IMR-90 (cell line): Measurements from ENCODE around the gene ARF1. TPM values are rescaled to one million over a fixed set of nuclear protein-coding genes. Genes with fewer than 3 reads are reported as not detected.

Experiments
- ATAC-seq: fragments of 200-7000 bp; cut with Tn5 transposase; 2 replicates; pipeline ENCODE4 v1.9.1; 2020; ENCODE audit warnings: low read depth, mild to moderate bottlenecking, moderate library complexity
- BruUV-seq: library from RNA; stranded (reverse); fragments of 400-500 nt; replicated peaks from 2 replicates; lab custom pipeline; 2021; lab: Mats Ljungman, UMichigan
- CTCF ChIA-PET: fragments of 300-600 bp; formaldehyde crosslinking; extraction: SDS; loops from one replicate; lab custom pipeline; 2021; ENCODE audit warnings: antibody characterized with exemption; lab: Yijun Ruan, JAX
- POLR2A ChIA-PET: fragments of 300-600 bp; sonication (Branson Sonifier 250); formaldehyde crosslinking; loops from one replicate; lab custom pipeline; 2022; ENCODE audit warnings: antibody characterized with exemption; ENCODE audit not compliant: unreplicated experiment; lab: Charles Lee
- DNase-seq: peaks from one replicate; pipeline ENCODE4 v3.0.0; 2013
- H2AFZ ChIP-seq: replicated peaks from 2 replicates; pipeline ENCODE3; 2013; ENCODE audit warnings: low read length, mild to moderate bottlenecking; ENCODE audit not compliant: poor library complexity
- H2AK5ac ChIP-seq: 2 replicates; pipeline ENCODE4 v1.6.1; 2013; ENCODE audit warnings: low read depth, low read length, inconsistent platforms
- H2AK9ac ChIP-seq: replicated peaks from 2 replicates; pipeline ENCODE3; 2013; ENCODE audit warnings: mild to moderate bottlenecking, low read depth, low read length, moderate library complexity; ENCODE audit not compliant: poor library complexity
- H2BK120ac ChIP-seq: 2 replicates; pipeline ENCODE4 v1.6.1; 2013; ENCODE audit warnings: low read depth, low read length, inconsistent platforms
- H2BK15ac ChIP-seq: 3 replicates; pipeline ENCODE4 v1.6.1; 2013; ENCODE audit warnings: low read depth, low read length, inconsistent platforms
- H2BK20ac ChIP-seq: 2 replicates; pipeline ENCODE4 v1.6.1; 2013; ENCODE audit warnings: low read depth, mild to moderate bottlenecking, inconsistent platforms, low read length, moderate library complexity
- H2BK5ac ChIP-seq: 2 replicates; pipeline ENCODE4 v1.6.1; 2013; ENCODE audit warnings: mild to moderate bottlenecking, low read depth, low read length, inconsistent platforms; ENCODE audit not compliant: poor library complexity, severe bottlenecking
- H3K14ac ChIP-seq: replicated peaks from 2 replicates; pipeline ENCODE4 v1.6.1; 2013; ENCODE audit warnings: low read depth, low read length, inconsistent platforms
- H3K18ac ChIP-seq: 2 replicates; pipeline ENCODE4 v1.6.1; 2013; ENCODE audit warnings: low read depth, low read length, control low read depth
- H3K23ac ChIP-seq: 2 replicates; pipeline ENCODE4 v1.6.1; 2013; ENCODE audit warnings: low read depth, low read length, inconsistent platforms
- H3K27ac ChIP-seq: 2 replicates; pipeline ENCODE4 v1.5.1; 2013; ENCODE audit warnings: mild to moderate bottlenecking, control low read depth, low read length; ENCODE audit not compliant: insufficient read depth
- H3K27me3 ChIP-seq: 2 replicates; pipeline ENCODE4 v1.6.1; 2013; ENCODE audit warnings: low read length; ENCODE audit not compliant: control insufficient read depth, insufficient read depth
- H3K36me3 ChIP-seq: 2 replicates; pipeline ENCODE4 v1.6.1; 2013; ENCODE audit warnings: low read length, mixed read lengths; ENCODE audit not compliant: control insufficient read depth, insufficient read depth
- H3K4ac ChIP-seq: 2 replicates; pipeline ENCODE4 v1.6.1; 2013; ENCODE audit warnings: low read depth, low read length, inconsistent platforms
- H3K4me1 ChIP-seq: 2 replicates; pipeline ENCODE4 v1.6.1; 2013; ENCODE audit warnings: low read length, mixed read lengths; ENCODE audit not compliant: control insufficient read depth, insufficient read depth
- H3K4me2 ChIP-seq: 2 replicates; pipeline ENCODE4 v1.6.1; 2013; ENCODE audit warnings: low read depth, mild to moderate bottlenecking, control low read depth, low read length, moderate library complexity
- H3K4me3 ChIP-seq: 2 replicates; pipeline ENCODE4 v1.5.1; 2013; ENCODE audit warnings: low read depth, mild to moderate bottlenecking, control low read depth, low read length, moderate library complexity; ENCODE audit not compliant: insufficient read depth
- H3K56ac ChIP-seq: 2 replicates; pipeline ENCODE4 v1.6.1; 2013; ENCODE audit warnings: low read length, inconsistent platforms; ENCODE audit not compliant: insufficient read depth; ENCODE audit errors: extremely low read depth
- H3K79me1 ChIP-seq, 2 experiments: 2 replicates each; pipeline ENCODE4 v1.6.1; 2013; ENCODE audit warnings: low read length in 2 of 2, inconsistent platforms in 1 of 2, low read depth in 1 of 2
- H3K9ac ChIP-seq: 2 replicates; pipeline ENCODE4 v1.6.1; 2013; ENCODE audit warnings: low read depth, low read length, control low read depth
- H3K9me1 ChIP-seq: 2 replicates; pipeline ENCODE4 v1.6.1; 2013; ENCODE audit warnings: low read length, inconsistent platforms; ENCODE audit not compliant: insufficient read depth
- H3K9me3 ChIP-seq: 2 replicates; pipeline ENCODE4 v1.6.1; 2013; ENCODE audit warnings: low read length; ENCODE audit not compliant: control insufficient read depth, insufficient read depth
- H4K20me1 ChIP-seq: 2 replicates; pipeline ENCODE4 v1.6.1; 2013; ENCODE audit warnings: low read length, inconsistent platforms; ENCODE audit not compliant: insufficient read depth
- H4K5ac ChIP-seq: 2 replicates; pipeline ENCODE4 v1.6.1; 2013; ENCODE audit warnings: mild to moderate bottlenecking, low read depth, low read length, control low read depth
- H4K8ac ChIP-seq, 2 experiments: 2 replicates each; pipeline ENCODE4 v1.6.1; 2013; ENCODE audit warnings: low read depth in 2 of 2, low read length in 2 of 2, control low read depth in 1 of 2, inconsistent platforms in 1 of 2
- H4K91ac ChIP-seq: 2 replicates; pipeline ENCODE4 v1.6.1; 2013; ENCODE audit warnings: low read depth, low read length, inconsistent platforms; ENCODE audit not compliant: insufficient read depth
- CEBPB ChIP-seq: IDR thresholded peaks from 2 replicates; pipeline ENCODE4 v1.6.1; 2012; ENCODE audit warnings: low read depth, low read length, improper control_type of control experiment
- CHD1 ChIP-seq: IDR thresholded peaks from 2 replicates; pipeline ENCODE4 v1.6.1; 2012; ENCODE audit warnings: low read depth, low read length, improper control_type of control experiment
- FOS ChIP-seq: fragments of 150-350 bp; IDR thresholded peaks from 2 replicates; pipeline ENCODE4 v1.6.1; 2016; ENCODE audit warnings: low read depth, low read length
- MAZ ChIP-seq: IDR thresholded peaks from 2 replicates; pipeline ENCODE4 v1.6.1; 2012; ENCODE audit warnings: low read depth, mild to moderate bottlenecking, low read length, improper control_type of control experiment, moderate library complexity, borderline replicate concordance
- NFE2L2 ChIP-seq: fragments of 150-350 bp; IDR thresholded peaks from 2 replicates; pipeline ENCODE4 v1.6.1; 2016; ENCODE audit warnings: low read depth, mild to moderate bottlenecking, low read length
- RAD21 ChIP-seq: IDR thresholded peaks from 2 replicates; pipeline ENCODE4 v1.6.1; 2012; ENCODE audit warnings: low read length, improper control_type of control experiment
- RCOR1 ChIP-seq: IDR thresholded peaks from 2 replicates; pipeline ENCODE4 v1.6.1; 2012; ENCODE audit warnings: mild to moderate bottlenecking, low read length, improper control_type of control experiment; ENCODE audit not compliant: insufficient replicate concordance
- RFX5 ChIP-seq: IDR thresholded peaks from 2 replicates; pipeline ENCODE4 v1.8.0; 2012; ENCODE audit warnings: low read depth, mild to moderate bottlenecking, low read length, moderate library complexity
- SMC3 ChIP-seq: fragments of 150-350 bp; IDR thresholded peaks from 2 replicates; pipeline ENCODE4 v1.6.1; 2016; ENCODE audit warnings: low read depth, mild to moderate bottlenecking, antibody characterized with exemption, low read length, moderate library complexity
- WGBS, 2 experiments: methylation state at CpG; one replicate each; pipeline versions ENCODE4 v1.1.5 to v1.1.7; 2013; ENCODE audit warnings: missing lambda C conversion rate in 2 of 2; ENCODE audit not compliant: insufficient read length in 1 of 2; ENCODE audit errors: extremely low coverage in 2 of 2; 5-methylcytosine and 5-hydroxymethylcytosine counted together
- dilution Hi-C: fragments of 300-500 bp; cut with HindIII; formaldehyde crosslinking; loops from one replicate; pipeline ENCODE4 v1.14.3; 2018; ENCODE audit warnings: low sequenced_read_pairs; ENCODE audit not compliant: unreplicated experiment
- in situ Hi-C: fragments of 300-500 bp; cut with MboI; formaldehyde crosslinking; loops from 3 replicates; pipeline ENCODE4 v1.14.3; 2019; ENCODE audit warnings: low sequenced_read_pairs, inconsistent platforms, mixed read lengths
- intact Hi-C: fragments of 100-400 bp; cut with micrococcal nuclease; formaldehyde crosslinking; loops from 2 replicates; pipeline ENCODE4 v1.10.0; 2022
- polyA plus RNA-seq, 3 experiments: library from polyadenylated mRNA; depleted of rRNA; stranded (reverse); fragments of >200 nt; gene quantifications; 2 replicates each; pipeline ENCODE4 v1.2.3, GENCODE V29; 2012; ENCODE audit warnings: low replicate concordance in 1 of 3
- total RNA-seq: library from RNA; depleted of rRNA; stranded (reverse); fragments of >200 nt; gene quantifications from 2 replicates; pipeline ENCODE4 v1.2.3, GENCODE V29; 2012
- TF ChIP-seq, protein P1 (sequence below): fragments of 150-350 bp; IDR thresholded peaks from 2 replicates; pipeline ENCODE4 v1.6.1; 2017; ENCODE audit warnings: mild to moderate bottlenecking, antibody characterized with exemption, low read length, low read depth

ARF1 gene
- total and polyA plus RNA-seq, 2 of the 4 experiments (the other 2 are of a cell fraction), result 330 to 1,100 TPM

DNA sequence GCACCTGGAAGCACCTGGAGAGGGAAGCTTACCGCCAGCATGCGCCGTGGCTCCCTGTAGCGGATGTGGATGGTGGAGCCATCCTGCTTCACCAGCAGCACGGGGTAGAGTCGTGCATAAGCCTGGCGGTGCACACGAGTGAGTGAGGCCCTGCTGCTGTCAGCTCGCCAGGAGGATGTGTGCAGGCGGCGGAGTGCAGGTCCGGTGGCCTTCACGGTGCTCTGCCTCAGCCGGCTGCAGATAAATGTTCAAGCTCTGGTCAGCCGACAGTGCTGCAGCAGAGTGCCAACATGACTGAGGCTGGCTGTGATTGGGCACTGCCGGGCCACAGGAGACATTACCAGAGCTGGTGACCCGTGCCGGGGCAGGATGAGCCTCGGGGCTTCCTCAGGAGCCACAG lies 25.1 kb downstream of the ARF1 start:
- DNase-seq (no peak), ATAC-seq (no peak)
- BruUV-seq, result no TSS peak
- Histone ChIP-seq H3K4me2 (no peak overlapping the region), H3K79me1 (peaks cover 14 to 47% of the 10 kb centered on the region in 2 experiments; a peak in 3 of 4 replicates), H3K4me1 (peaks cover 6% of the 10 kb centered on the region), H3K9me1 (peaks cover 7% of the 10 kb centered on the region), H4K91ac (no peak overlapping the region), H2AFZ (peak overlapping the region; percentile 23), H2BK20ac (no peak overlapping the region), H3K4ac (no peak overlapping the region), H3K9me3 (no peaks in the 10 kb centered on the region), H4K5ac (no peak overlapping the region), H4K20me1 (no peaks in the 10 kb centered on the region), H3K27me3 (no peaks in the 10 kb centered on the region), H3K27ac (no peak overlapping the region), H2BK15ac (no peak overlapping the region), H2AK9ac (no peak overlapping the region), H4K8ac (no peak overlapping the region), H3K9ac (no peak overlapping the region), H2BK5ac (no peak overlapping the region), H3K56ac (no peak overlapping the region), H3K14ac (no peak overlapping the region), H3K4me3 (no peak overlapping the region), H2BK120ac (no peak overlapping the region), H2AK5ac (no peak overlapping the region), H3K23ac (no peak overlapping the region), H3K36me3 (peaks cover 13% of the 10 kb centered on the region), H3K18ac (no peak overlapping the region)
- CTCF ChIA-PET, result no interaction called here
- no peak for TF ChIP-seq SMC3
- no peak for TF ChIP-seq CHD1
- no peak for TF ChIP-seq NFE2L2
- no peak for TF ChIP-seq CEBPB
- no peak for TF ChIP-seq RAD21
- no peak for TF ChIP-seq RFX5
- TF ChIP-seq, protein P1, sequence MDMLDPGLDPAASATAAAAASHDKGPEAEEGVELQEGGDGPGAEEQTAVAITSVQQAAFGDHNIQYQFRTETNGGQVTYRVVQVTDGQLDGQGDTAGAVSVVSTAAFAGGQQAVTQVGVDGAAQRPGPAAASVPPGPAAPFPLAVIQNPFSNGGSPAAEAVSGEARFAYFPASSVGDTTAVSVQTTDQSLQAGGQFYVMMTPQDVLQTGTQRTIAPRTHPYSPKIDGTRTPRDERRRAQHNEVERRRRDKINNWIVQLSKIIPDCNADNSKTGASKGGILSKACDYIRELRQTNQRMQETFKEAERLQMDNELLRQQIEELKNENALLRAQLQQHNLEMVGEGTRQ, result no peak
- no peak for TF ChIP-seq MAZ
- no peak for TF ChIP-seq FOS
- TF ChIP-seq RCOR1, result no peak
- POLR2A ChIA-PET, result no interaction called here
- in situ Hi-C loops, result no loop called here
- intact Hi-C loops, result no loop called here
- dilution Hi-C loops, result no loop called here
- 95% methylated on average over 14 of the region's 19 CpGs; no CpG with 5 or more reads in 1 of the 2 experiments for WGBS, 2 experiments
